Tongue (tissue), 2 donors: ENCODE measurements around the gene GALNT16. TPM values are rescaled to one million over a fixed set of nuclear protein-coding genes. Genes with fewer than 3 reads are reported as not detected.
A peak's percentile ranks its signal among the peaks of the same experiment; 100 is the strongest.
"Not testable (repeated sequence)": the region's sequence is repeated elsewhere in the genome, so short reads cannot be mapped to it uniquely, and the experiment has no call there.

Source experiments
- DNase-seq: peaks from one replicate; pipeline ENCODE4 v3.0.0-alpha.2; 2015
- total RNA-seq: library from RNA; depleted of rRNA; stranded (reverse); fragments of >200 nt; gene quantifications from one replicate; pipeline ENCODE4 v1.2.3, GENCODE V29; 2014

The GALNT16 gene
- total RNA-seq, 1 donor from 2014 or later, result 17.3 TPM

DNA sequence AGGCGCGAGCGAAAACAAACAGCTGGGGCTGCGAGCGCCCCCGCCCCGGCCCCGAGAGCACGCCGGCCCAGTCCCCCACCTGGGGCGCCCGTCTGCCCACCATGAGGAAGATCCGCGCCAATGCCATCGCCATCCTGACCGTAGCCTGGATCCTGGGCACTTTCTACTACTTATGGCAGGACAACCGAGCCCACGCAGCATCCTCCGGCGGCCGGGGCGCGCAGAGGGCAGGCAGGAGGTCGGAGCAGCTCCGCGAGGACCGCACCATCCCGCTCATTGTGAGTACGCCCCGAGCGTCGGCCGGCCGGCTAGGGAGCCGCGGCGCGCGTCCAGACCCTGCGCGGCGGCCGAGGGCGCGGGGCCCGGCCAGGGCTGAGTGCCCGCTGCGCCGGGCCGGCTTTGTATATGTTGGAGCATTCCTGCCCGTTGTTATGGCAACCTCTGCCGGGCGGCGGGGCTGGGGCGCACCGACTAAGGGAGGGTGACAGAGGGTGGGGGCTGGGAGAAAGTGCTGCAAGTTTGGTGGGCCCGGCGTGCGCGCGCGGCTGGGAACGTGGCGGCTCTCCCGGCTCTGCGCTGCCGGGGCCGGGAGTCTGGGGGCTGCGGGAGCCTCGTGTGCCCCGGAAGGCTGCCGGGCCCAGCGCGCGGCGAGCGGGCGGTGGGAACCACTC, 367 bp downstream of the GALNT16 start:
- peak; percentile 56 for DNase-seq

GRCh38 chr14:69260861-69261564, 1.1 kb downstream of the GALNT16 start:
- DNase-seq, result peak; percentile 41

GRCh38 chr14:69261761-69262331, 1.9 kb downstream of the GALNT16 start:
- DNase-seq, result peak; percentile 22

DNA sequence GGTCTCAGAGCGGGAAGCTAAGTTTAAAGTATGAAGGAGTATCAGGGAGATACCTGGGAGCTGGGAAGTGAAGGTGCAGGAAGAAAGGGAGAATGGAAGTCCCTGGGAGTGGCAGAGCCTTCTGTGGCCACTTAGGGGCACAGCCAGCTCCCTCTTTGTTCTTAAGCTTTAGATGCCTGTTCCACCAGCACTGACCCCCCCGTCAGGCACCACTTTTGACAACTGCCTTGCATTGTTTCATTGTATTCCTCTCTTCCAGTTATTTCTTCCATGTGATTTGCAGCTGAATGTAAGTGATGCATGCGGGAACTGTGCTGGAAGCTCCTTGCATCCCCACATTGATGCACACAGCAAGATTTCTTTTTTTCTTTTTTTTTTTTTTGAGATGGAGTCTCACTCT, 2.6 kb downstream of the GALNT16 start:
- DNase-seq, result no peak

- peak; percentile 48 for DNase-seq
Measured at GRCh38 chr14:69263364-69263763, 3.4 kb downstream of the GALNT16 start.

DNA sequence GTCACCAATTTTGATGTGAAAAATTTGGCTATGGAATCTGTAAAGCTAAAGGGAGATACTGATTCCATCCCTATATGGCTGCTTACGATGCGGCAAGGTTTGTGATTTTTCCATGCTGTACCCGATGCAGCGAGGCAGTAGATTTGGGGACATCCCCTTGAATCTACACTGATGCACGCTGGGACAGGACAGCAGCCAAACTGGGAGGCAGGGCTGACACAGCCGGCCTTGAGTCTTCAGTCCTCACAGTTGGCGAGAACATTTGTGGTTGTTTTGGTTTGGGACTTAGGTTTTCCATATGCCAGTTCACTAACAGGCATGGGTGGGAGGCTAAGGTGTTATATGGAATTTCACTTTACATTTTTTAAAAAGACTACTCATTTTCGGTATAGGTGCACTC, 3.8 kb downstream of the GALNT16 start:
- DNase-seq, result no peak

DNA sequence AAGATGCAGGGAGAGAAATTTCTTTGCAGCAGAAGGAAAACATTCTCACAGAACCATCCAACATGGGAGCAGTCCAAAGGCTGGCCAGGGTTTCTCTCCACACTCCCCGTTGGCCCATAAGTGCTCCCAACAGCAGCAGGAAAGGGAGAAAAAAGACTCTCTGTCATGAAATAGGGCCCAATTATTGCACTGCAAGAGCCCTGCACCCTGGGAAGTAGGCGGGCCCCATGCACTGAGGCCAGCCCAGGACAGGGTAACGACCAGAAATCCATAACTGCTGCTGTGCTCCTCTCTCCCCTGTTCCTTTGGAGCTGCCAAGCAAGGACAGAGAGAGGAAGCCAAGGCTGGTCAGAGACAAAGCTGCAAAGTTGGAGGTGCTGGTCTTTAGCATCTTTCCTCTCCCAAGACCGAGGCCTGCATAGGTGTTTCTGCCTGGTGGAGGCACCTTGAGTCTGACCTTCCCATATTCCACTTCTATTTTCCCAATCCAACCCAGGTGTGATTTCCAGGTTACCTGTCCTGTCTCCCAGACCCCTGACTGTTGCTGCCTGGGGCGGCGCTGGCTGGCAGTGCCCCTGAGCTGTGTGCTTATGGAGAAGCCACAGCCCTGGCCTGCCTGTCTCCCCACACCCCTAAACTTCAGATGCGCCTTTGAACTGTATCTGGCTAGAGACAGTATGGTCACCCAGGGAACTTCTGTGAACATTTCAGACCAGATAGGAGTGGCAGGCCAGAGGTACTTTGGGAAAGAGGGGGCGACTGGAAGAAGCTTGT, 6.8 kb downstream of the GALNT16 start:
- no peak for DNase-seq

DNA sequence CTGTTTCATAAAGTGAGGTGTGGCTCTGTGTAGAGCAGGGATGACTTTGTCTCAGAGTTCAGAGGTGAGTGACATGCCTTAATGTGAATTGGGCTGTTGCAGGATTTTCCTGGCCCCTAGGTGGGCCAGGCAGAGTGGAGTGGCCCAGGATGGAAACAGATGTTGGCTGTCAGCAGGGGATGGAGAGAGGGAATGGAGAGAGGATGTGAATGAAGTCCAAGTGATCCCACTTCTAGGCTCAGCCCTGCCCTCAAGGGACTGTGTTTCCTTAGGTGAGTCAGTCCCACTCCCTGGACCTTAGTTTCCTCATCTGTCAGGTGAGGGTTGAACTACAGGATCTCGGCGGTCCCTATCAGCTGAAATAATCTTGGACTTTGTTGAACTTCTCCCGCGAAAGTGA, 7.5 kb downstream of the GALNT16 start:
- no peak for DNase-seq

- no peak for DNase-seq
Measured at GRCh38 chr14:69268223-69268622, 8.3 kb downstream of the GALNT16 start.

DNA sequence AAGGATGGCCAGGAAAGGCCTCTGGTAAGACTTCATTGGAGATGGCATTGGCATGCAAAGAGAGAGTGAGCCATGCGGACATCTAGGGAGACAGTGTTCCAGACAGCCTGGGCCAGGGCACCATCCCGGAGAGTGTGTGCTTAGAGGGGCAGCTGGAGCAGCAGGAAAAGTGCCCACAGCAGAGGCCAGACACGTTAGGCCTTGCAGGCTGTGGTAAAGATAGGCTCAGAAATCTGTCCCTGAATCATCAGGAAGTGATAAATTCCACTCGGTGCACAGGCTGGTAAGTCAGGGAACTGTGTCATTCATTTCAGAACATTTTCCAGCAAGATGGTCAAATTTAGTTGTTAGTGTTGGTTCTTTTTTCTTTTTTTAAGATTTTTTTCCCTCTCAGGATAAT, 8.8 kb downstream of the GALNT16 start:
- no peak for DNase-seq

GRCh38 chr14:69269381-69269780, 9.4 kb downstream of the GALNT16 start:
- DNase-seq, result no peak

- no peak for DNase-seq
Measured at GRCh38 chr14:69270097-69270496, 10.1 kb downstream of the GALNT16 start.

GRCh38 chr14:69270795-69271708, 11.1 kb downstream of the GALNT16 start:
- no peak for DNase-seq

- DNase-seq, result no peak
Measured at GRCh38 chr14:69274321-69274720, 14.4 kb downstream of the GALNT16 start.

DNA sequence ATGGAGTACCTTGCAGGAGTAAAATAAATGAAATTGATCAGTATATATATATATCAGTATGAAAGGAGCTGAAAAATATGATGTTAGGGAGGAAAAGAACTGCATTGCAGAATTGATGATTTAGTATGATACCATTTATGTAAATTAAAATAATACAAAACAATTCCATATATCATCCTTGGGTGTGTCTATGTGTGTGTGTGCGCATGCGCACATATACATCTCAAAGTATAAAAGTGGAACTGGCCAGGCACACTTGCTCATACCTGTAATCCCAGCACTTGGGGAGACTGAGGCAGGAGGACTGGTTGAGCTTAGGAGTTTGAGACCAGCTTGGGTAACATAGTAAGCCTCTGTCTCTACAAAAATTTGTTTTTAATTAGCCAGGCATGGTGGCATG, 15.4 kb downstream of the GALNT16 start:
- no peak for DNase-seq

GRCh38 chr14:69277356-69277755, 17.4 kb downstream of the GALNT16 start:
- not testable (repeated sequence) for DNase-seq

- no peak for DNase-seq
Measured at GRCh38 chr14:69280746-69281291, 20.9 kb downstream of the GALNT16 start.

DNA sequence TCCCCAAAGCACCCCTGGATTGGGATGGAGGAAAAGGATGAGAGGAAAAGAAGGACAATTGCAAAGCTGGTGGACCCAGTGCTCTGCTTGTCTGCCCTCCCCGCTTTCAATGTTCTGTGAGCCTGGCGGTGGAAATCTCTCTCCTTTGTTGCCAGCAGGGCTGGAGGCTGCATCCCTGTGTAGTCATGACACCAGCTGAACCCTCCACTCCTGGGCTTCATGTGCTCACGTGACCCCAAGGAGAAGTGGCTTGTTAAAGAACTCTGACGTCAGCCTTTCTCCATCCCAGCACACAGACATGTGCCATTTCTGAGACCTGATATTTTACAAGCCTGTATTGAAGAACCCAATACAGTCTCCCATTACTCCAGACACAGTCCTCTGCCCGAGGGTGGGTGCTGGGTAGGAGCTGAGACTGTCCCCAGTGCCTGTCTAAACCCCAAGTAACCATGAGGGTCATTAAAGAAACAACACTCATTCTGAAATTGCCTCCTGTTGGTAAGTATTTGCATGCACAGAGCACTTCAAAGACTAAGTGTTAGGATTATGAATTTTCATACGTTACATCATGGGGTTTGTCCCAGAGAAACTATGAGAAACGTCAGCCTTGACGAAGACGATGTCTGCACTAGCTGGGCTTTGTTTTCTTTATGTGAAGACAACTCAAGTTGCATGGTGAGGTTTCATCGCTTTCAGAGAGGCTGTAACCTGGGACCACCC, 21.7 kb downstream of the GALNT16 start:
- no peak for DNase-seq

DNA sequence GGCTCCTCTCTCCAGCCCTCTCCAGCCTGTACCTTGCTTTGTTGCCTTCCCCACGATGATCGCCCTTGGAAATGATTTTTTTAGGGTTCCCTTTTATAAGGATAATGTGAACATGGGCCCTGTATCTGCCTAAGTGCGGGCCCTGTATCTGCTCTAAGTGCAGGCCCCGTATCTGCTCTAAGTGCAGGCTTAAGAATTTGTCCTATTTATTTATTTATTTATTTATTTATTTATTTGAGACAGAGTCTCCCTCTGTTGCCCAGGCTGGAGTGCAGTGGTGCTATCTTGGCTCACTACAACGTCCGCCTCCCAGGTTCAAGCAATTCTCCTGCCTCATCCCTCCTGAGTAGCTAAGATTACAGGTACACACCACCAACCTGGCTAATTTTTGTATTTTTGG, 22.5 kb downstream of the GALNT16 start:
- no peak for DNase-seq

GRCh38 chr14:69284170-69284569, 24.2 kb downstream of the GALNT16 start:
- DNase-seq, result no peak
